Stimulated activated CD4-positive, alpha-beta T cell treated with anti-CD3 and anti-CD28 coated beads, TNF-alpha, amount 100 ng/mL, for 24 hours (primary cell): ENCODE results near the gene MMS22L.
"Not testable (repeated sequence)": the region's sequence is repeated elsewhere in the genome, so short reads cannot be mapped to it uniquely, and the experiment has no call there.

Experiments
- DNase-seq, 3 experiments: peaks; one replicate each; pipeline ENCODE4 v3.0.0-alpha.2; 2020; ENCODE audit warnings: low read depth in 3 of 3

MMS22L gene

DNA sequence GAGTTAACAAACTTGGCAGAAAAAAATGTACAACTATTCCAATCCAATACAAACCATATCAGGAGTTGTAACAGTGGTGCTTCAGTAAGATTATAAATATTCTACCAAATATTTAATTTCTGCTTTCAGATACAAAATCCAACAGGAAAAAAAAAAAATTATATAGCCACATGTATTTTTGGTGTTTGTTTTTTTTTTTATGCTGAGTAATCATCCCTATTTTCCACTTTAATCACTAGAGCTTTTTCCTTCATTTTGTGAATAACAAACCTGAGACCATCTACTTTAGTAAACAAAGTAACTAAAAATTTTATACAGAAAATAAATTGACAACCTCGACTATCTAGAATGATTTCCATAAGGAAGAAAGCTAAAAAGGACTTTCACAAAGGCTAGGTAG lies 36.2 kb downstream of the MMS22L start:
- no peak for DNase-seq

DNA sequence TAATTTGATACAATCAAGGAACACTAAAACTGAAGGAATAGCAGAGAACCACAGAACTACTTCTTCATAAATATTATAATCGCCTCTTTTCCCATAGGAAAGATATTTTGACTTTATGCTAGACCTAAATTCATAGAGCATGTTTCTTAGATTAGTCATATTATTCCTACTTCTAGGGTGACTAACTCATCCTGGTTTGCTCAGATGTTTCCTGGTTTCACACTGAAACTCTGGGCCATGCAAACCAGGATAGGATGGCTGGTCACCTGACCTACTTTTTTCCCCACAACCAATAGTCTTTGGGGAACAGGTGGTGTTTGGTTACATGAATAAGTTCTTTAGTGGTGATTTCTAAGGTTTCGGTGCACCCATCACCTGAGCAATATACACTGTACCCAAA lies 42.8 kb downstream of the MMS22L start:
- no peak for DNase-seq

DNA sequence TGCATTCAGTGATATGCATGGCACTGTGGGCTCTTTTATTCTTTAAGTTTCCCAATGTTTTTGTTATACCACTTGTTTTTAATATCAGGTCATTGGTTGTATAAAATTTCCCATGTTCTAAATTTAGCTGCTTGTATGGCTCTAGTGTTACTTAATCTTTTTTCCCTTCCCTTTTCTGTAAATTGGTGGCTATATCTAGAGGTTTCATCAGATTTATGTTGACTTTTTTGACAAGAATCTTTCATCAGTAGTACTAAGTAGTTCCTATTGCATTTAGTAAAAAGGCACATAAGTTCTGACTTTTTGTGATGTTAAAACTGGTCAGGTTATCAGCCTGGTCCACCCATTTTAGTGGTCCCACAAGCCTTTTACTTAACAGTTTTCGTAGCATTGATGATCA lies 51.1 kb downstream of the MMS22L start:
- no peak for DNase-seq

DNA sequence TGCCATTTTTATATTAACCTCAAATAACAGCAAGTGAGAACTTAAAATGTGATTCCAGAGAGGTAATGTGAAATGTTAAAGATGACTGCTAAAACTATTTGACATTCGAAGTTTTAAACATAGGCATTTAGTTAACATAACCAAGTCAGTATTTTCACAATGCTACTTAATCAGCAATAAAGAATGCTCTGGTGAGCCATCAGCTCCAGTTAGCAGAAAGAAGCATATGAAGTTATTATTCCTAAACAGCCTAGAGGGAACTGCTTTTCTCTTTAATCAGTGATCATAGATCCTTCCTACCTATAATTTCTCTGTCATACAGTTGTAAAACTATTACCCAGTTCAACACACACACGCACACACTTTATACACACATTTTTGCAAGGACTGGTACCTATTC lies 60.1 kb downstream of the MMS22L start:
- no peak for DNase-seq

DNA sequence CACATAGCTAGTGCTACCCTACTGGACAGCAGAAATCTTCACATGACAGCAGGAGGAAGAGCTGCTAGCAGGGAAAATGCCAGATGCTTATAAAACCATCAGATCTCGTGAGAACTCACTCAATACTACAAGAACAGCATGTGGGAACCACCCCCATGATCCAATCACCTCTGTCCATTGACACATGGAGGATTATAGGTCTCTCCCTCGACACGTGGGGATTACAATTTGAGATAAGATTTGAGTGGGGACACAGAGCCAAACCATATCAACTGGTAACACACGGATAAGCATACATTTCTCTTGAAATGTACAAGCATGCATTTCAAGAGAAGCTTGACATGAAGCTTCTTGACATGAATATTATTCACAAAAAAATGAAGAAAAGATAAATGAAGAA lies 64.1 kb downstream of the MMS22L start:
- no peak for DNase-seq

DNA sequence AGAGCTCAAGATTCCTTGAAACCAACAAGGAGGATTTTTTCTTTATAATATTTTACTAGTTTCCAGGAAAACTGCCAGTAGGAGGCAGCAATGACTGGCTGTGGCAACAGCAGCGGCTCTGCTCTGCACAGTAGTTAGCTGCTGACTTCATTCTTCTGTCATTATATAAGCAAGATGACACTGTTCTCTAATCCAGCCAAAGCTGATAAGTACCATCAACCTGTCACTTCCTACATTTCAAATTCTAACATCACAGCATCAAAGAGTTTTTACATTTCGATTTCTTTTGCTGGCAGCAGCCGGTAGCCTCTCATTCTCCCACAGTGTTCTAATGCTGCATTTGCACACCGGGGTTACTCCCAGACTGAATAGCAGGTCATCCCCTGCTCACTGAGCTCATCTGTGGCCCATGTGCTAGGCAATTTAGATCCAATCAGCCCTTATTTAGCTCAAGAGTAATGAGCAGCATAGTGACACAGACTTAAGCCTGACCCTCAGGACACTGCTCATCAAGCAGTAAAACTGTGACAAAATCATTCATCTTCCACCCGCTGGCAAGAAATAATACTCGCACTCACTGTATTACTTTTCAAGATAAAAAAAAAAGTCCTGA lies 67.8 kb downstream of the MMS22L start:
- no peak for DNase-seq

DNA sequence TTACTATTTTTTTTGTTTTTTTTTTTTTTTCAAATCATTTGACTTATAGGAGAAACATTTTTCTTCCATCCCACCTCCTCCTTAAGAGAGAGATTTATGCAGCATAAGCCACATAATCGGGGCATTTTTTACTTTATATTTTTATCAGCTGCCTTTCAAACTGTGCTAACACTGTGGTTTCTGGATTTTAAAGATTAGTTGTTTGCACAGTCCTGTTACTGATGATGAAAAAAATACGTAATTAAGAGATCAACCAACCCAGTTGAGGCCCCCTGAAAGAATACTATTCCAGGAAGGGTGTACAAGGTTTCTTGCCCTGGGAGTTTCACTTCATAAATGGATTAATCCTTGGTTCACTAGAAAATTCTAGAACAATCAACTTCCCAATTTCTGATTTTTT lies 68.3 kb downstream of the MMS22L start:
- DNase-seq: no peak

DNA sequence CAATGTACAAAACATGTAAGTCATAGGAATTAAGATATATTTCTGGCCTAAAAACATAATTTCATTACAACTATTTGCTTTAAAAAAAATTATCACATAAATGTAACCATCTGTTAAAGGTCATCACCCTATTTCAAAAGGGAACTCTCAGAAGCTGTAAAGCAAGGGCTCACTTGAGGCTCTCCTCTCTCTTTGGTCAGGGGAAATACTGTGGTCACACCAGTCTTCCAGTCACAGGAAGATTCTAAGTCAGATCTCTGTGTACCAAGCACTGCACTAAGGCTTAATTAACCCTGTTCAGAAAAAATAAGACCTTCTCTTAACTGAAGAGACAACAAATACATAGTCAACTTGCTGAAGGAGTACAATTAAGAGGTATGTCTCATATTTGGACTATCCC lies 75.6 kb downstream of the MMS22L start:
- no peak for DNase-seq

DNA sequence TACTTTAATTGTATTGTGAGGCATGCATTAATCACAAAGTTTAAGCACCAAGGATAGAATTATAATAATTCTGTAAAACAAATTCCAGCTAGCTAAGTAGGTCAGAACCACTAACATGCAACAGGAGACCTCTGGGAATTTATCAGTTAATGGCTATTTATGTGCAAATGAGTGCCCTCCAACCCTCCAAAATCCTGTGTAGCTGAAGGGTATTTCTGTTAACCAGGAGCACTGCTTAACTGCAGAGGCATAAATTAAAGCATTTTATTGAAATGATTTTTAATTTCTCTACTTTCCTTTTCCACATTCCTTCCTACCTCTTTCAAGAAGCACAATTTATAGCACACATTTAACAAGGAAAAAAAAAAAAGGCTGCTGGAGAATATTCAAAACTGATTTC lies 77.0 kb downstream of the MMS22L start:
- DNase-seq: no peak

DNA sequence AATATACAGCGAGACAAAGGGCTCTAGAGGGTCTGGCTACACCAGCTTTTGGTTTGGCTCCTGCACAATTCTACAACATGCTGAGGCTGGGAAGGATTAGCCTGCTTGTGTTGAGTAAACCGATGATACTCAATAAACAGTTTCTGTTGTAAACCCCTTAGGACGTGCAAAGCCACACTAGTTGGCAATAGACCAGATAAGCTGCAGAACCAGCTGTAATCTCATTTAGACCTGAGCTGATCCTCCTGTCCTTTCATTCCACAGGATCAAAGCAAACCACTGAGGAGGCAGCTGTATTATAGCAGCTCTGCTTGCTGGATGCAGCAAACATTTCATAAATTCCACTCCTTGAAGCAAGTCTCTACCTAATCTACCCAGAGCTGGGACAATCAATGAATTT lies 79.7 kb downstream of the MMS22L start:
- no peak for DNase-seq

DNA sequence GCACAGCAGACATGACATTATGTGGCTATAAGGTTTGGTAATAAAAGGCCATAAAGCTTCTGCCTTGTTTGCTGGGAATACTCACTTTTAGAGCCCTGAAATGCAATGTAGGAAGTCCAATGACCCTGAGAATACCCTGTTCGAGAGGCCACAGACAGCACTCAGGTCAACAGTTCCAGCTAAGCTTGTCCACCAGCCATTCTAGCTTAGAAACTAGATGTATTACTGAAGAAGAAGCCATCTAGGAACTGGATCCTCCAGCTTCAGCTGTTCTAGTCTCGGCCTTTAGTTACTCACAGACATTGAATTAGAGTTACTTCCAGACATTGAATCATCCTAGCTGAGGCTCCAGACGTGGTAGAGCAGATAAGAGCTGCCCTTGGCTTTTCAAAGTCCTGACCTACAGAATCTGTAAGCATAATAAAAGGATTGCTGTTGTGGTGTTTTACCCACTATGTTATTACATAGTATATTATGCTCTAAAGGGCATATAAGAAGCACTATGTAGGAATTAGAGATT lies 84.9 kb downstream of the MMS22L start:
- no peak for DNase-seq

DNA sequence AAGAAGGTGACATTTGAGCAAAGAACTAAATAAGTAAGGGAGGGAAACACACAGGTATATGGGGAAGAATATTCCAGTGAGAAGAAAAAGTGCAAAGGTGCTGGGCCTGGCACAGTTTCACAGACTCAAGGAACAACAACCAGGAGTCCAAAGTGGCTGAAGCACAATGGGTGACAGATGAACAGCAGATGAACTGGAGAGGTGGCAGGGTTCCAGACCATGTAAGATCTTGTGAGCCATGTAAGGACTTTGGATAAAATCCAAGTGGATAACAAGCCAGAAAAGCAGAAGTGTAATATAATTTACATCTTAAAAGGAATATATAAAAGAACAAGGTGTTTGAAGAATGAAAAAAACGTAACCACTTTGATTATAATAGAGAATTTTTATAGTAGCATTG lies 87.9 kb downstream of the MMS22L start:
- no peak for DNase-seq

DNA sequence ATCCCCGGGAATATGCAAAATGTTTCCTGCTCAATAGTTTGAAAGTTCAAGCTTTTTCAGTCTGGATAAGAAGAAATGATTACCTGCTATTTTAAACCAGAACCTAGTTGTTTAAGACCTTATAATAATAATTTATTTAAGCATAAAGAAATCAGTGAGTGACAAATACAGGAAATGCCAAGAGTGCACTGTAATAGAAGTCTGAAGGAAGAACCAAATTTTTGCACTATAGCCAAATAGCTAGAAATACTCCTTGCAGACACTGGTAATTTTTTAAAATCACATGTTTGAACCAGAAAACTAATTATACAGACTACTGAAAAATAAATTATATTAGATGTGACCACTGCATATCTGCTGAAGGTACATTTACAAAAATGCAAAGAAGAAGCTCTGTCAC lies 93.2 kb downstream of the MMS22L start:
- DNase-seq: no peak

DNA sequence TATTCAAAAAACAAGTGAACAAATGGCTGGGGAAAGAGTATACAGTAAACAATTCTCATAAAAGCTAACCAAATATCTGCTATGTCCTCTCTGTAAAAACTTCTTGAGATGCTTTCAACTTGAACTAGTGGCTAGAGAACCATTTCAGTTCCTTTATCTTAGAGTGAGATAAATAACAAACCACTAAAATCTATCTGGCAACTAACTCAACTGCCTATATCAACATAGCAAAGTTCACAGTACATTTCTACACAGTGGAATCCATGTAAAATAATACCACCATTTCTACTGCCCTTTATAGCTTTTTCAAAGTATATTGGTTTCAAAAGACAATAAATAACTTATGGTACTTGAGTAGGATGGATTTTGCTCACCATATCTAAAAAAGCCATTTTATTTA lies 95.1 kb downstream of the MMS22L start:
- DNase-seq: no peak

DNA sequence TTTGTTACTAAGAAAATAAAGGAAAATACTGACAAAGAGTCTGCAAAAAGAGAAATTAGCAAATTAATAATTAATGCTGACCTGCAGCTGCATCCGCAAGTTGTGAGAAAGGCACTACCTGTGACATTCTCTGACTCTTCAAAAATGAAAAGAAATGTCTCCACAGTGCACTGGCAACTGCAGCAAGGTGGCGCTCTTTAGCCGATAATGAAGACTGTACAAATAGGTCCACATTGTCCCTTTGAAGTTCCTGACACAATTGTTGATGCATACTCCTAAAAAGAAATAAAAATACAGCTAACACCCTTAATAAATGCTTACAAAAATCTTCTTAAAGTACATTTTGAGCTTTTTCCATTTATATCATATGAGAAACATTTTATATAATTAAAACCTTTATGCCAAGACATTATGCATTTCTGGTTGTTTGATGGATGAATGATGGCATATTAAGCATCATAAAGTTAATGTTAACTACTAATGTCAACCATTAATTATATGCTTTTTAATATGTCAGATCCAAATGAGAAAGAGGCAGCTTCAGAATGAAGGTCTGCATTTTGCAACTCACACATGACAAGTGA lies 96.5 kb downstream of the MMS22L start:
- peak; percentile 25 to 50 (median 43) for DNase-seq

DNA sequence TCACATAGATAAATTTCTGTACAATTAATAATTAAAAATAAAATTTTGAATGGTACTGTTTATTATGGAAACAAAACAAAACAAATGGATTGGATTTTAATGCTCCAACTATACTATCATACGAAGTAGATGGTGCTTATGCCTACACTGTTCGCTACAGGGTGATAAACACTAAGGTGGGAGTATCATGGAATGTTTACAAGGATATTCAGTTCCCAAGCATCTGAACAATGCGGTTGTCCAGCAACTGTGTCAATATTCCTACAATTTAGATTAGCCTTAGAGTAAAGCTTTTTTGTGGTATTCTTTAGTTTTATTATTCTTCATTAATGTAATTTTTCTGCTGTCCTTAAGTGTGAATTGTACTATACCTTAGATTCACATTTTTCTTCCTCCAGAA lies 105.1 kb downstream of the MMS22L start:
- no peak for DNase-seq

DNA sequence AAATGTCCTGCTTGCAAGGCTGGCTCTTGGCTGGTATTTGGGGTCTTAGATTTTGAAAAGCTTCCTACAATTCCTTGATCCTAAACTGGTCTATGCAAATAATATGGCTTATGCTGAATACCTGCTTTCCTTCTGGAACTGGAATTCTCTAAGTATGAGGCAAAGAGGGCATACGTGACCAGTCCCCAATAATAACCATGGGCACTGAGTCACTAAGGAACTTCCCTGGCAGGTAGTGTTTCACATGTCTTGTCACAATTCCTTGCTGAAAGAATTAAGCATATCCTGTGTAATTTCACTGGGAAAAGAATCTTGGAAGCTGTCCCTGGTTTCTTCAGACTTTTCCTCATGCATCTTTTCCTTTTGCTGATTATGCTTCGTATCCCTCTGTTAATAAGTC lies 106.5 kb downstream of the MMS22L start:
- no peak for DNase-seq

DNA sequence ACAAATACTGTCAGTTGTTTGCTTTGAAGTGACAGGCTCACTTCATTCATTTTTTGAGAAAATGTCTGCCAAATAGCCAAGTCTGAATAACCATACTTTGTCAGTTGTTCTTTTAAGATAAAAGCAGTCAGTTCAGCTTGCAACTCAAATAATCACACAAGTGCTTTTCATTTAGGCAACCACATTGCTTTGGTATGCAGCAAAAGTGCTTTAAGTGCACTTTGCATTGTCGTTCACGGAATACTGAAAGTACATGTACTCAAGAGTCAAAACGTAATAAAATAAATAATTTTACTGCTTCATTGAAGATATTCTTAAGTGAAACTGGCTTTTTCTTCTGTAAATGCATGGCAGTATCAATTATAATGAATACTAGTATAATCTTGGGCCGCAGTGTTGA lies 107.2 kb downstream of the MMS22L start:
- DNase-seq: no peak

DNA sequence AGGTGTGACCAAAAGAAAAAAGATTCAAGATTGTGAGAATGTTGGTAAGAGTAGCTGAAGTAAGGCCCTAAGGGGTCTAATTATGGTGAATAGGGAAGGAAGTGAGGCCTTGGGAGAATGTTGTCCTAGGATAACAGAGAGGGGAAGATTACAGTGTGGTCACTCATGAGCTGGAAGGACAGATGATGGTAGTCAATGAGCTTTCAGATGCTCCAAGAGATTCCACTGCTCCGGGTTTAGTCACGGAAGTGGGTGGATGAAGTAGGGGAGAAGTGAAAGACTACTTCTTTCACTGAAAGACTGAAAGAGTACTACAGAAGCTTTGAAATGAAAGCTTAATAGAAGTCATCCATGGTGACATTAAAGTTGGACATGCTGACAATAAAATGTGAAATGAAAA lies 108.5 kb downstream of the MMS22L start:
- no peak for DNase-seq

DNA sequence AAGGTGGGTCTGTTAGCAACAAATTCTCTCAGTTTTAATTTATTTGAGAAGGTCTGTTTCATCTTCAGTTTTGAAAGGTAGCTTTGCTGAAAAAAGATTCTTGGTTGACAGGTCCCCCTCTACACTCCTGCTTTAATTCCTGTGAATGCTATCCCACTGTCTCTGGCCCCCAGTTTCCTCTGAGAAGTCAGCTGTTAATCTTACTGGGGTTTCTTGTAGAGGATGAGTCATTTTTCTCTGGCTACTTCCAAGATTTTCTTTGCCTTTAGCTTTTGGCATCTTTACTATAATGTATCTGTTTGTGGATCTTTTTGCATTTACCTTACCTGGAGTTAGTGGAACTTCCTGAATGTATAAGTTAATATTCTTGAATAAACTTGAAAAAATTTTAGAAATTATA lies 122.7 kb downstream of the MMS22L start:
- no peak for DNase-seq

DNA sequence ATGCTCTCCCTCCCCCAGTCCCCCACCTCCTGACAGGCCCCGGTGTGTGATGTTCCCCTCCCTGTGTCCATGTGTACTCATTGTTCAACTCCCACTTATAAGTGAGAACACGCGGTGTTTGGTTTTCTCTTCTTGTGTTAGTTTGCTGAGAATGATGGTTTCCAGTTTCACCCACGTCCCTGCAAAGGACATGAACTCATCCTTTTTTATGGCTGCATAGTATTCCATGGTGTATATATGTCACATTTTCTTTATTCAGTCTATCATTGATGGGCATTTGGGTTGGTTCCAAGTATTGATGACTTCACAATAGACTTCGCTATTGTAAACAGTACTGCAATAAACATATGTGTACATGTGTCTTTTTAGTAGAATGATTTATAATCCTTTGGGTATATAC lies 127.6 kb downstream of the MMS22L start:
- DNase-seq: not testable (repeated sequence)

DNA sequence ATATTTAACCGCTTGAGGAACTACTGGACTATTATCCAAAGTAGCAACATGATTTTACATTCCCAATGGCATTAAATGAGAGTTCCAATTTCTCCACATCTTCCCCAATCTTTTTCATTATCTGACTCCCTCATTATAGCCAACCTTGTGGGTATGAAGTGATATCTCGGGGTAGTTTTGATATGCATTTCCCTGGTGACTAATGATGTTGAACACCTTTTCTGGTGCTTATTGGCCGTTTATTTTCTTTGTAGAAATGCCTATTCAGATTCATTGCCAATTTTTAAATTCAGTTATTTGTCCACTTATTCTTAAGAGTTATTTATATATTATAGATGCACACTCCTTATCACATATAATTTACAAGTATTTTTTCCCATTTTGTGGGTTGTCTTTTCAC lies 129.0 kb downstream of the MMS22L start:
- DNase-seq: no peak

DNA sequence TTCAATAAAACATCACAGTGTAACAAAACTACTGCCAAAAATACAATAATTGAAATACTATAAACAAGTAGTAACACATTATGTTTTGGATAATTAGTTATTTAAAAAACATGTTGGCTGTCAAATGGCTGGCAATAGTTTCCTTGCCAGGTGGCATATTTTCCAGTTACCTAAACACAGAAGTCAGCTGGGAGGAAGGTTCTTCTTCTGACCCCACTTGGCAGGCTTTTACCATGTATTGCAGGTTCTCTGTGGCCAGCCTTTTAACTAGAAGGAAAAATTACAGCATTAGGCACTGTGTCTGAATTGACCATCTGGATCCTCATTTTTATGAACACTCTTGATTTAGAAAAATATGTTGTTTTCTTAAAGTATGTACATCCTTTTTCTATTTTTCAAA lies 131.4 kb downstream of the MMS22L start:
- DNase-seq: no peak

DNA sequence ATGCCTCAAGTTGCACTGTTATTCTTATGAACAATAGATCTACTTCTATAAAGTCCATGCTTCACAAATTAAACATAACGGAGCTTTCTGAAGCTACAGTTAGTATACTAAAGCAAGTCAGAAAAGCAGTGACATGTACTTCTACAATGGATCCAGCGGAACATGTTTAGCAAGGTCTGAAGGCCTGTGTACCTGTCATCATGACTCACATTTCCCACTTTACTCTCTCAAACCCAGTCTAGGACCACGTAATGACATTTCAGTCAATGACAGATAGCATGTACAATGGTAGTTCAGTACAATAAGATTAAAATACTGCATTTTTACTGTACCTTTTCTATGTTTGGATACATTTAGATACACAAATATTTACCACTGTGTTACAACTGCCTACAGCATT lies 132.1 kb downstream of the MMS22L start:
- no peak for DNase-seq
